GM23338 (cell line): ENCODE measurements around the gene BLOC1S5. TPM values are rescaled to one million over a fixed set of nuclear protein-coding genes. Genes with fewer than 3 reads are reported as not detected.

Experiments used
- ATAC-seq: fragments of 200-7000 bp; cut with Tn5 transposase; 3 replicates; pipeline ENCODE4 v1.9.1; 2020
- DNase-seq: peaks from one replicate; pipeline ENCODE4 v3.0.0-alpha.2; 2015; ENCODE audit warnings: low spot score
- H2AFZ ChIP-seq: fragments of 200-600 bp; sonication (generic); 2 replicates; pipeline ENCODE4 v1.8.0; 2016; ENCODE audit warnings: antibody characterized with exemption, mild to moderate bottlenecking, moderate library complexity
- H3F3A ChIP-seq: fragments of 200-600 bp; sonication (generic); replicated peaks from 2 replicates; pipeline ENCODE4 v1.8.0; 2017; ENCODE audit warnings: antibody characterized with exemption, mixed run types, low read depth
- H3K27ac ChIP-seq: fragments of 200-600 bp; sonication (generic); 2 replicates; pipeline ENCODE4 v1.6.1; 2016; ENCODE audit warnings: low read depth
- H3K27me3 ChIP-seq: fragments of 200-600 bp; sonication (generic); 2 replicates; pipeline ENCODE4 v1.8.0; 2016; ENCODE audit warnings: mild to moderate bottlenecking, mixed run types, moderate library complexity; ENCODE audit not compliant: insufficient read depth
- H3K36me3 ChIP-seq: fragments of 200-600 bp; sonication (generic); 2 replicates; pipeline ENCODE4 v1.8.0; 2016; ENCODE audit warnings: mild to moderate bottlenecking; ENCODE audit not compliant: insufficient read depth
- H3K4me1 ChIP-seq: fragments of 200-600 bp; sonication (generic); 2 replicates; pipeline ENCODE4 v1.8.0; 2016; ENCODE audit warnings: mild to moderate bottlenecking, moderate library complexity; ENCODE audit not compliant: insufficient read depth
- H3K4me2 ChIP-seq: fragments of 200-600 bp; sonication (generic); 2 replicates; pipeline ENCODE4 v1.7.1; 2017; ENCODE audit warnings: mixed run types
- H3K4me3 ChIP-seq: fragments of 200-600 bp; sonication (generic); 2 replicates; pipeline ENCODE4 v1.6.1; 2016; ENCODE audit warnings: mixed run types
- H3K79me2 ChIP-seq: fragments of 200-600 bp; sonication (generic); replicated peaks from 2 replicates; pipeline ENCODE4 v1.8.0; 2017; ENCODE audit warnings: mild to moderate bottlenecking; ENCODE audit not compliant: insufficient read depth
- H3K9me2 ChIP-seq: fragments of 200-600 bp; sonication (generic); 2 replicates; pipeline ENCODE4 v1.8.0; 2017; ENCODE audit not compliant: insufficient read depth
- H4K20me1 ChIP-seq: fragments of 200-600 bp; sonication (generic); replicated peaks from 2 replicates; pipeline ENCODE4 v1.8.0; 2017; ENCODE audit warnings: mild to moderate bottlenecking; ENCODE audit not compliant: insufficient read depth
- H3K27ac Mint-ChIP-seq: 2 replicates; pipeline ENCODE4 v1.8.0; 2020; ENCODE audit warnings: inconsistent platforms, mild to moderate bottlenecking, moderate library complexity, mixed read lengths
- H3K27me3 Mint-ChIP-seq: 3 replicates; pipeline ENCODE4 v1.8.0; 2022; ENCODE audit warnings: low read depth, mild to moderate bottlenecking, moderate library complexity, mixed read lengths, inconsistent platforms; ENCODE audit not compliant: insufficient read depth, poor library complexity
- H3K36me3 Mint-ChIP-seq: 3 replicates; pipeline ENCODE4 v1.8.0; 2021; ENCODE audit warnings: low read depth, mild to moderate bottlenecking, inconsistent platforms, moderate library complexity, mixed read lengths
- H3K4me1 Mint-ChIP-seq: 3 replicates; pipeline ENCODE4 v1.8.0; 2020; ENCODE audit warnings: mild to moderate bottlenecking, inconsistent platforms, mixed read lengths
- H3K4me3 Mint-ChIP-seq: 3 replicates; pipeline ENCODE4 v1.8.0; 2021; ENCODE audit warnings: moderate library complexity, mild to moderate bottlenecking, inconsistent platforms, mixed read lengths
- H3K9me3 Mint-ChIP-seq: 3 replicates; pipeline ENCODE4 v1.8.0; 2020; ENCODE audit warnings: moderate library complexity, mild to moderate bottlenecking, inconsistent platforms, mixed read lengths
- CREB1 ChIP-seq: fragments of 250-450 bp; sonication (Bioruptor Pico); IDR thresholded peaks from 2 replicates; pipeline ENCODE4 v1.5.0; 2020; ENCODE audit warnings: low read depth, mild to moderate bottlenecking, moderate library complexity
- ETS1 ChIP-seq: IDR thresholded peaks from 2 replicates; pipeline ENCODE4 v1.6.1; 2016; ENCODE audit warnings: antibody characterized with exemption
- EZH2phosphoT487 ChIP-seq: fragments of 200-600 bp; sonication (generic); IDR thresholded peaks from one replicate; pipeline ENCODE4 v1.8.1; 2018; ENCODE audit warnings: antibody characterized with exemption; ENCODE audit not compliant: unreplicated experiment
- polyA plus RNA-seq: library from polyadenylated mRNA; unstranded; fragments of >200 nt; fragmentation: Nextera tagmentation; extraction: Ambion mirVana; gene quantifications from 2 replicates; pipeline ENCODE4 v1.2.1, GENCODE V29; 2016
- total RNA-seq: library from RNA; depleted of rRNA; stranded (reverse); fragments of >200 nt; shearing (Covaris generic); gene quantifications from 2 replicates; pipeline ENCODE4 v1.2.3, GENCODE V29; 2014
- TF ChIP-seq, protein P1 (sequence below): fragments of 250-450 bp; sonication (Bioruptor Pico); IDR thresholded peaks from 2 replicates; pipeline ENCODE4 v1.5.0; 2020; ENCODE audit warnings: mild to moderate bottlenecking, moderate library complexity
- TF ChIP-seq, protein P2 (sequence below), 2 experiments: fragments of 200-600 bp in 1 of 2; sonication (generic) in 1 of 2; conservative IDR thresholded peaks; 2 replicates each; pipeline versions ENCODE4 v1.5.1 to v1.6.1; 2016 to 2017; ENCODE audit warnings: antibody characterized with exemption in 2 of 2, low read depth in 2 of 2, mild to moderate bottlenecking in 2 of 2, moderate library complexity in 1 of 2

Gene BLOC1S5
- total and polyA plus RNA-seq, 2 experiments from 2014 or later: 14.9 to 16.6 TPM

GRCh38 chr6:8103726-8104125 is 39.5 kb upstream of the BLOC1S5 start:
- peaks cover 6% of the 10 kb centered on the region for H3K4me1 ChIP-seq
- no peak for ATAC-seq
- TF ChIP-seq EZH2phosphoT487 (no peak), CREB1 (CRISPR knock-in tag) (no peak), ETS1 (no peak)
- TF ChIP-seq, protein P1, sequence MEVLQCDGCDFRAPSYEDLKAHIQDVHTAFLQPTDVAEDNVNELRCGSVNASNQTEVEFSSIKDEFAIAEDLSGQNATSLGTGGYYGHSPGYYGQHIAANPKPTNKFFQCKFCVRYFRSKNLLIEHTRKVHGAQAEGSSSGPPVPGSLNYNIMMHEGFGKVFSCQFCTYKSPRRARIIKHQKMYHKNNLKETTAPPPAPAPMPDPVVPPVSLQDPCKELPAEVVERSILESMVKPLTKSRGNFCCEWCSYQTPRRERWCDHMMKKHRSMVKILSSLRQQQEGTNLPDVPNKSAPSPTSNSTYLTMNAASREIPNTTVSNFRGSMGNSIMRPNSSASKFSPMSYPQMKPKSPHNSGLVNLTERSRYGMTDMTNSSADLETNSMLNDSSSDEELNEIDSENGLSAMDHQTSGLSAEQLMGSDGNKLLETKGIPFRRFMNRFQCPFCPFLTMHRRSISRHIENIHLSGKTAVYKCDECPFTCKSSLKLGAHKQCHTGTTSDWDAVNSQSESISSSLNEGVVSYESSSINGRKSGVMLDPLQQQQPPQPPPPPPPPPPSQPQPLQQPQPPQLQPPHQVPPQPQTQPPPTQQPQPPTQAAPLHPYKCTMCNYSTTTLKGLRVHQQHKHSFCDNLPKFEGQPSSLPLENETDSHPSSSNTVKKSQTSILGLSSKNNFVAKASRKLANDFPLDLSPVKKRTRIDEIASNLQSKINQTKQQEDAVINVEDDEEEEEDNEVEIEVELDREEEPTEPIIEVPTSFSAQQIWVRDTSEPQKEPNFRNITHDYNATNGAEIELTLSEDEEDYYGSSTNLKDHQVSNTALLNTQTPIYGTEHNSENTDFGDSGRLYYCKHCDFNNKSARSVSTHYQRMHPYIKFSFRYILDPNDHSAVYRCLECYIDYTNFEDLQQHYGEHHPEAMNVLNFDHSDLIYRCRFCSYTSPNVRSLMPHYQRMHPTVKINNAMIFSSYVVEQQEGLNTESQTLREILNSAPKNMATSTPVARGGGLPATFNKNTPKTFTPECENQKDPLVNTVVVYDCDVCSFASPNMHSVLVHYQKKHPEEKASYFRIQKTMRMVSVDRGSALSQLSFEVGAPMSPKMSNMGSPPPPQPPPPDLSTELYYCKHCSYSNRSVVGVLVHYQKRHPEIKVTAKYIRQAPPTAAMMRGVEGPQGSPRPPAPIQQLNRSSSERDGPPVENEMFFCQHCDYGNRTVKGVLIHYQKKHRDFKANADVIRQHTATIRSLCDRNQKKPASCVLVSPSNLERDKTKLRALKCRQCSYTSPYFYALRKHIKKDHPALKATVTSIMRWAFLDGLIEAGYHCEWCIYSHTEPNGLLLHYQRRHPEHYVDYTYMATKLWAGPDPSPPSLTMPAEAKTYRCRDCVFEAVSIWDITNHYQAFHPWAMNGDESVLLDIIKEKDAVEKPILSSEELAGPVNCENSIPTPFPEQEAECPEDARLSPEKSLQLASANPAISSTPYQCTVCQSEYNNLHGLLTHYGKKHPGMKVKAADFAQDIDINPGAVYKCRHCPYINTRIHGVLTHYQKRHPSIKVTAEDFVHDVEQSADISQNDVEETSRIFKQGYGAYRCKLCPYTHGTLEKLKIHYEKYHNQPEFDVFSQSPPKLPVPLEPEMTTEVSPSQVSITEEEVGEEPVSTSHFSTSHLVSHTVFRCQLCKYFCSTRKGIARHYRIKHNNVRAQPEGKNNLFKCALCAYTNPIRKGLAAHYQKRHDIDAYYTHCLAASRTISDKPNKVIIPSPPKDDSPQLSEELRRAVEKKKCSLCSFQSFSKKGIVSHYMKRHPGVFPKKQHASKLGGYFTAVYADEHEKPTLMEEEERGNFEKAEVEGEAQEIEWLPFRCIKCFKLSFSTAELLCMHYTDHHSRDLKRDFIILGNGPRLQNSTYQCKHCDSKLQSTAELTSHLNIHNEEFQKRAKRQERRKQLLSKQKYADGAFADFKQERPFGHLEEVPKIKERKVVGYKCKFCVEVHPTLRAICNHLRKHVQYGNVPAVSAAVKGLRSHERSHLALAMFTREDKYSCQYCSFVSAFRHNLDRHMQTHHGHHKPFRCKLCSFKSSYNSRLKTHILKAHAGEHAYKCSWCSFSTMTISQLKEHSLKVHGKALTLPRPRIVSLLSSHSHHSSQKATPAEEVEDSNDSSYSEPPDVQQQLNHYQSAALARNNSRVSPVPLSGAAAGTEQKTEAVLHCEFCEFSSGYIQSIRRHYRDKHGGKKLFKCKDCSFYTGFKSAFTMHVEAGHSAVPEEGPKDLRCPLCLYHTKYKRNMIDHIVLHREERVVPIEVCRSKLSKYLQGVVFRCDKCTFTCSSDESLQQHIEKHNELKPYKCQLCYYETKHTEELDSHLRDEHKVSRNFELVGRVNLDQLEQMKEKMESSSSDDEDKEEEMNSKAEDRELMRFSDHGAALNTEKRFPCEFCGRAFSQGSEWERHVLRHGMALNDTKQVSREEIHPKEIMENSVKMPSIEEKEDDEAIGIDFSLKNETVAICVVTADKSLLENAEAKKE: no peak
- TF ChIP-seq, protein P2, sequence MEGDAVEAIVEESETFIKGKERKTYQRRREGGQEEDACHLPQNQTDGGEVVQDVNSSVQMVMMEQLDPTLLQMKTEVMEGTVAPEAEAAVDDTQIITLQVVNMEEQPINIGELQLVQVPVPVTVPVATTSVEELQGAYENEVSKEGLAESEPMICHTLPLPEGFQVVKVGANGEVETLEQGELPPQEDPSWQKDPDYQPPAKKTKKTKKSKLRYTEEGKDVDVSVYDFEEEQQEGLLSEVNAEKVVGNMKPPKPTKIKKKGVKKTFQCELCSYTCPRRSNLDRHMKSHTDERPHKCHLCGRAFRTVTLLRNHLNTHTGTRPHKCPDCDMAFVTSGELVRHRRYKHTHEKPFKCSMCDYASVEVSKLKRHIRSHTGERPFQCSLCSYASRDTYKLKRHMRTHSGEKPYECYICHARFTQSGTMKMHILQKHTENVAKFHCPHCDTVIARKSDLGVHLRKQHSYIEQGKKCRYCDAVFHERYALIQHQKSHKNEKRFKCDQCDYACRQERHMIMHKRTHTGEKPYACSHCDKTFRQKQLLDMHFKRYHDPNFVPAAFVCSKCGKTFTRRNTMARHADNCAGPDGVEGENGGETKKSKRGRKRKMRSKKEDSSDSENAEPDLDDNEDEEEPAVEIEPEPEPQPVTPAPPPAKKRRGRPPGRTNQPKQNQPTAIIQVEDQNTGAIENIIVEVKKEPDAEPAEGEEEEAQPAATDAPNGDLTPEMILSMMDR (conservative IDR thresholded peaks at IDR 0.05; ENCODE audit: low read depth in 2 of 2): no peak
- H4K20me1 ChIP-seq: peaks cover 10% of the 10 kb centered on the region; the same call in 1 of the 2 replicates
- H3K4me3 Mint-ChIP-seq: no peak overlapping the region
- H3K4me3 ChIP-seq: no peak overlapping the region
- no peak overlapping the region for H3K27ac ChIP-seq
- H3K27me3 ChIP-seq: no peaks in the 10 kb centered on the region
- H3K27me3 Mint-ChIP-seq: peaks cover 5% of the 10 kb centered on the region
- H3K79me2 ChIP-seq: peaks cover 34% of the 10 kb centered on the region
- no peak overlapping the region for H3K4me2 ChIP-seq
- no peaks in the 10 kb centered on the region; the same call in 1 of the 2 replicates for H3K9me2 ChIP-seq
- H3K27ac Mint-ChIP-seq: no peak overlapping the region
- H2AFZ ChIP-seq: no peak overlapping the region
- no peaks in the 10 kb centered on the region for H3F3A ChIP-seq
- H3K36me3 ChIP-seq: no peaks in the 10 kb centered on the region
- no peaks in the 10 kb centered on the region; the same call in 2 of the 3 replicates for H3K9me3 Mint-ChIP-seq
- H3K36me3 Mint-ChIP-seq: peaks cover 16% of the 10 kb centered on the region; the same call in 2 of the 3 replicates
- DNase-seq: no peak
- H3K4me1 Mint-ChIP-seq: peaks cover 14% of the 10 kb centered on the region
